Measurements from ENCODE around the gene MOCS1. TPM values are rescaled to one million over a fixed set of nuclear protein-coding genes. Genes with fewer than 3 reads are reported as not detected.

Gene MOCS1
- polyA plus RNA-seq, 1 of the 3 experiments (the other 2 are of a cell fraction) = 4.2 TPM

GRCh38 chr6:39910744-39911143, 23.5 kb downstream of the MOCS1 start:
- Histone ChIP-seq H3K9me2 (no peaks in the 10 kb centered on the region), H3K9me3 (no peaks in the 10 kb centered on the region), H3K4me3 (ENCODE audit: low read depth in 2 of 2, low read length in 1 of 2) (no peak overlapping the region), H3F3A (replicated peaks; ENCODE audit: insufficient read depth) (no peaks in the 10 kb centered on the region), H4K20me1 (ENCODE audit: insufficient read depth) (no peaks in the 10 kb centered on the region), H2AFZ (ENCODE audit: low read depth) (no peak overlapping the region), H3K27me3 (ENCODE audit: insufficient read depth) (no peaks in the 10 kb centered on the region), H3K9ac (no peak overlapping the region), H3K79me2 (ENCODE audit: insufficient read depth) (no peaks in the 10 kb centered on the region), H3K4me1 (ENCODE audit: control insufficient read depth in 1 of 2, insufficient read depth in 2 of 2, low read depth in 1 of 2, low read length in 1 of 2) (no peaks in the 10 kb centered on the region), H3K27ac (ENCODE audit: low read depth in 2 of 2, low read length in 1 of 2) (no peak overlapping the region), H3K36me3 (replicated peaks in 1 of 2; ENCODE audit: control insufficient read depth in 1 of 2, insufficient read depth in 2 of 2, low read length in 1 of 2) (no peaks in the 10 kb centered on the region), H3K4me2 (no peak overlapping the region)
- CTCF ChIA-PET = interaction anchor here (1.0 to 1.4 kb wide), 2 partner anchors 15 to 46 kb away, joined by 3 read pairs; no protein-coding TSS in a partner anchor
- 84% methylated on average over 2 of the region's 2 CpGs for WGBS (ENCODE audit: low lambda C conversion rate)
- POLR2A ChIA-PET = no interaction called here
- DNase-seq = no peak
- TF ChIP-seq EZH2phosphoT487 (IDR thresholded peaks at IDR 0.05; ENCODE audit: borderline replicate concordance, low read depth) (no peak), RCOR1 (IDR thresholded peaks at IDR 0.05; ENCODE audit: low read length) (no peak), RFX5 (IDR thresholded peaks at IDR 0.05; ENCODE audit: low read length) (no peak)
- TF ChIP-seq, protein P1, sequence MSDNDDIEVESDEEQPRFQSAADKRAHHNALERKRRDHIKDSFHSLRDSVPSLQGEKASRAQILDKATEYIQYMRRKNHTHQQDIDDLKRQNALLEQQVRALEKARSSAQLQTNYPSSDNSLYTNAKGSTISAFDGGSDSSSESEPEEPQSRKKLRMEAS (IDR thresholded peaks at IDR 0.05; ENCODE audit: low read depth) = no peak
- TF ChIP-seq, protein P2, sequence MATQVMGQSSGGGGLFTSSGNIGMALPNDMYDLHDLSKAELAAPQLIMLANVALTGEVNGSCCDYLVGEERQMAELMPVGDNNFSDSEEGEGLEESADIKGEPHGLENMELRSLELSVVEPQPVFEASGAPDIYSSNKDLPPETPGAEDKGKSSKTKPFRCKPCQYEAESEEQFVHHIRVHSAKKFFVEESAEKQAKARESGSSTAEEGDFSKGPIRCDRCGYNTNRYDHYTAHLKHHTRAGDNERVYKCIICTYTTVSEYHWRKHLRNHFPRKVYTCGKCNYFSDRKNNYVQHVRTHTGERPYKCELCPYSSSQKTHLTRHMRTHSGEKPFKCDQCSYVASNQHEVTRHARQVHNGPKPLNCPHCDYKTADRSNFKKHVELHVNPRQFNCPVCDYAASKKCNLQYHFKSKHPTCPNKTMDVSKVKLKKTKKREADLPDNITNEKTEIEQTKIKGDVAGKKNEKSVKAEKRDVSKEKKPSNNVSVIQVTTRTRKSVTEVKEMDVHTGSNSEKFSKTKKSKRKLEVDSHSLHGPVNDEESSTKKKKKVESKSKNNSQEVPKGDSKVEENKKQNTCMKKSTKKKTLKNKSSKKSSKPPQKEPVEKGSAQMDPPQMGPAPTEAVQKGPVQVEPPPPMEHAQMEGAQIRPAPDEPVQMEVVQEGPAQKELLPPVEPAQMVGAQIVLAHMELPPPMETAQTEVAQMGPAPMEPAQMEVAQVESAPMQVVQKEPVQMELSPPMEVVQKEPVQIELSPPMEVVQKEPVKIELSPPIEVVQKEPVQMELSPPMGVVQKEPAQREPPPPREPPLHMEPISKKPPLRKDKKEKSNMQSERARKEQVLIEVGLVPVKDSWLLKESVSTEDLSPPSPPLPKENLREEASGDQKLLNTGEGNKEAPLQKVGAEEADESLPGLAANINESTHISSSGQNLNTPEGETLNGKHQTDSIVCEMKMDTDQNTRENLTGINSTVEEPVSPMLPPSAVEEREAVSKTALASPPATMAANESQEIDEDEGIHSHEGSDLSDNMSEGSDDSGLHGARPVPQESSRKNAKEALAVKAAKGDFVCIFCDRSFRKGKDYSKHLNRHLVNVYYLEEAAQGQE (IDR thresholded peaks at IDR 0.05; ENCODE audit: low read depth, low read length) = no peak
- TF ChIP-seq, protein P3, sequence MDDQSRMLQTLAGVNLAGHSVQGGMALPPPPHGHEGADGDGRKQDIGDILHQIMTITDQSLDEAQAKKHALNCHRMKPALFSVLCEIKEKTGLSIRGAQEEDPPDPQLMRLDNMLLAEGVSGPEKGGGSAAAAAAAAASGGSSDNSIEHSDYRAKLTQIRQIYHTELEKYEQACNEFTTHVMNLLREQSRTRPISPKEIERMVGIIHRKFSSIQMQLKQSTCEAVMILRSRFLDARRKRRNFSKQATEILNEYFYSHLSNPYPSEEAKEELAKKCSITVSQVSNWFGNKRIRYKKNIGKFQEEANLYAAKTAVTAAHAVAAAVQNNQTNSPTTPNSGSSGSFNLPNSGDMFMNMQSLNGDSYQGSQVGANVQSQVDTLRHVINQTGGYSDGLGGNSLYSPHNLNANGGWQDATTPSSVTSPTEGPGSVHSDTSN (IDR thresholded peaks at IDR 0.05) = no peak

DNA sequence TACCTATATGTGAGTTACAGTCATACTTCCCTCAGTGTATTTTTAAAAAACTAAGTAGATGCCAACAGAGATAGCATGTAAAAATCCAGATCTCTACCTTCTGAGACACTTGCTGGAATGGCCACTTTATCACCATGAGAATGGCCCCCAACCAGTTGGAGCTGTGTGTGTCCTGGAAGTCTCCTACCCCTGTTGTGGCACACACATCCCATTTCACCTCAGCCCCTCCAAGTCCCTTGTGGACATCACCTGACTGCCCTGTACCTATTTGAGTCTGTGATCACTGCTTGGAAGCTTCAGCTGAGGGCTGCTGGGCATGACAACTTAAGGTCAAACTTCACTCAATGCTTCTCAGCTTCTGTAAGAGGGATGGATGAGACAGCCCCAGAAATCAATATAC, 24.1 kb downstream of the MOCS1 start:
- H3K9me3 ChIP-seq = no peaks in the 10 kb centered on the region
- H3F3A ChIP-seq (replicated peaks; ENCODE audit: insufficient read depth) = no peaks in the 10 kb centered on the region
- no peak overlapping the region for H3K4me2 ChIP-seq
- no peak overlapping the region for H2AFZ ChIP-seq (ENCODE audit: low read depth)
- no peak overlapping the region for H3K9ac ChIP-seq
- no peak overlapping the region for H3K27ac ChIP-seq (ENCODE audit: low read depth in 2 of 2, low read length in 1 of 2)
- no peaks in the 10 kb centered on the region for H4K20me1 ChIP-seq (ENCODE audit: insufficient read depth)
- ChIA-PET CTCF (interaction anchor here (1.4 kb wide), 1 partner anchor 46 kb away, joined by 3 read pairs; no protein-coding TSS in a partner anchor), POLR2A (no interaction called here)
- H3K4me1 ChIP-seq (ENCODE audit: control insufficient read depth in 1 of 2, insufficient read depth in 2 of 2, low read depth in 1 of 2, low read length in 1 of 2) = peaks cover 0 to 4% of the 10 kb centered on the region in 2 experiments; a peak in 1 of 4 replicates
- no peak for DNase-seq
- H3K27me3 ChIP-seq (ENCODE audit: insufficient read depth) = no peaks in the 10 kb centered on the region
- H3K36me3 ChIP-seq (replicated peaks in 1 of 2; ENCODE audit: control insufficient read depth in 1 of 2, insufficient read depth in 2 of 2, low read length in 1 of 2) = no peaks in the 10 kb centered on the region
- no peaks in the 10 kb centered on the region for H3K9me2 ChIP-seq
- TF ChIP-seq USF1 (IDR thresholded peaks at IDR 0.05; ENCODE audit: borderline replicate concordance, low read depth) = no peak
- TF ChIP-seq, protein P2 (IDR thresholded peaks at IDR 0.05; ENCODE audit: low read depth, low read length) = no peak
- no peak for TF ChIP-seq MXI1 (IDR thresholded peaks at IDR 0.05; ENCODE audit: low read depth, low read length)
- TF ChIP-seq RCOR1 (IDR thresholded peaks at IDR 0.05; ENCODE audit: low read length) = no peak
- TF ChIP-seq EP300 (IDR thresholded peaks at IDR 0.05; ENCODE audit: borderline replicate concordance in 1 of 2, low read depth in 1 of 2, low read length in 1 of 2) = no peak
- no peaks in the 10 kb centered on the region for H3K79me2 ChIP-seq (ENCODE audit: insufficient read depth)
- H3K4me3 ChIP-seq (ENCODE audit: low read depth in 2 of 2, low read length in 1 of 2) = no peak overlapping the region

All from SK-N-SH (cell line).